ENCODE measurements around the gene STAT4.

Gene STAT4

DNA sequence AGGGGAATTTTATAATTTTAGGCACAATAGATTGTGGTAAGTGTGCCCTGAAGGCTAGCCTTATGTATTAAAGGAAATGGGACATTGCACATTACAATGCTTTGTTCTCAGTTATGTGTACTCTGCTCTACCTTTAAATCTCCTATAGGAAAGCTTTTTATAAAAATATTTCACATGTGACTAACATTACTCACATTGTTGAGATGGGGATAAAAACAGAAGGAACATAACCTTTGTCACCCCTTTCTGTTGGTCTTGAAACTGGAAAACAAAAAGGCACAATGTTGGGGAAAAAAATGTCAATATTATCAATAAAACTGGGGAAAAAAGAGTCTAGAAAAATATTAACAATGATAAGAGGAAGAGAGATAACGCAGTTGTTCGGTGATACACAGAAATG, 119.5 kb downstream of the STAT4 start:
- CTCF ChIA-PET: no interaction called here
- POLR2A ChIA-PET (ENCODE audit: low non-redundant PET): no interaction called here
- TF ChIP-seq, protein P1, sequence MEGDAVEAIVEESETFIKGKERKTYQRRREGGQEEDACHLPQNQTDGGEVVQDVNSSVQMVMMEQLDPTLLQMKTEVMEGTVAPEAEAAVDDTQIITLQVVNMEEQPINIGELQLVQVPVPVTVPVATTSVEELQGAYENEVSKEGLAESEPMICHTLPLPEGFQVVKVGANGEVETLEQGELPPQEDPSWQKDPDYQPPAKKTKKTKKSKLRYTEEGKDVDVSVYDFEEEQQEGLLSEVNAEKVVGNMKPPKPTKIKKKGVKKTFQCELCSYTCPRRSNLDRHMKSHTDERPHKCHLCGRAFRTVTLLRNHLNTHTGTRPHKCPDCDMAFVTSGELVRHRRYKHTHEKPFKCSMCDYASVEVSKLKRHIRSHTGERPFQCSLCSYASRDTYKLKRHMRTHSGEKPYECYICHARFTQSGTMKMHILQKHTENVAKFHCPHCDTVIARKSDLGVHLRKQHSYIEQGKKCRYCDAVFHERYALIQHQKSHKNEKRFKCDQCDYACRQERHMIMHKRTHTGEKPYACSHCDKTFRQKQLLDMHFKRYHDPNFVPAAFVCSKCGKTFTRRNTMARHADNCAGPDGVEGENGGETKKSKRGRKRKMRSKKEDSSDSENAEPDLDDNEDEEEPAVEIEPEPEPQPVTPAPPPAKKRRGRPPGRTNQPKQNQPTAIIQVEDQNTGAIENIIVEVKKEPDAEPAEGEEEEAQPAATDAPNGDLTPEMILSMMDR (conservative IDR thresholded peaks at IDR 0.05; ENCODE audit: low read depth): no peak
- no peak for DNase-seq (ENCODE audit: low spot score)
- H3K27ac ChIP-seq: no peak overlapping the region

DNA sequence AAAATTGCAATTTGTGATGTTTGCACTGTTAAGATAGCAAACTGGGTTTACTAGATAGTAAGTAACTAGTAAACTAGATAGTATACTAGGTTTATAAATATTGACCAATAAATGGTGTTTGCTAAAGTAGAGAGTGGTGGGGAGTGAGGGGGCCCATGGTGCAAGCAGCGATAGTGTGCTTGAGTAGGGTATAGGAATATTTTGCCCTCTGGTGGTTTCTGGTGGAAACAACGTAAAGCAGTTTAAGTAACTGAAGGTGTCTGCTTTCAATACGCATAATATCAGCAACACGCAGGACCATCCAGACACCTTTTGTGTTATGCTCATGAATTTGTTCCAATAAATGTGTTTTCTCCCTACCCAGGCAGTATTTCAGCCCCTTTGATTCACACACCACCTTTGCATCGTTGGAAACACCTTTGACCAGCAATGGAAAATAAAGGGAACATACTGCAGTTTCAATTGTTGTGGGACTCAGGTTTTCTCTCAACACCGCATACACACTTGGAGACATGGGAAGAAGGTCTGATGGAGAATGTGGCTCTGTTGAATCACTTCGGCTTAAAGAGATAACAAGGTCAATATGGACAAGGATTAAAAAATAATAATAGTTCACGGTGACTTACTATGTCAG, 120.2 kb downstream of the STAT4 start:
- POLR2A ChIA-PET (ENCODE audit: low non-redundant PET): no interaction called here
- TF ChIP-seq, protein P1 (conservative IDR thresholded peaks at IDR 0.05; ENCODE audit: low read depth): peak; percentile 69
- CTCF ChIA-PET: no interaction called here
- DNase-seq (ENCODE audit: low spot score): peak; percentile 51
- no peak overlapping the region for H3K27ac ChIP-seq

DNA sequence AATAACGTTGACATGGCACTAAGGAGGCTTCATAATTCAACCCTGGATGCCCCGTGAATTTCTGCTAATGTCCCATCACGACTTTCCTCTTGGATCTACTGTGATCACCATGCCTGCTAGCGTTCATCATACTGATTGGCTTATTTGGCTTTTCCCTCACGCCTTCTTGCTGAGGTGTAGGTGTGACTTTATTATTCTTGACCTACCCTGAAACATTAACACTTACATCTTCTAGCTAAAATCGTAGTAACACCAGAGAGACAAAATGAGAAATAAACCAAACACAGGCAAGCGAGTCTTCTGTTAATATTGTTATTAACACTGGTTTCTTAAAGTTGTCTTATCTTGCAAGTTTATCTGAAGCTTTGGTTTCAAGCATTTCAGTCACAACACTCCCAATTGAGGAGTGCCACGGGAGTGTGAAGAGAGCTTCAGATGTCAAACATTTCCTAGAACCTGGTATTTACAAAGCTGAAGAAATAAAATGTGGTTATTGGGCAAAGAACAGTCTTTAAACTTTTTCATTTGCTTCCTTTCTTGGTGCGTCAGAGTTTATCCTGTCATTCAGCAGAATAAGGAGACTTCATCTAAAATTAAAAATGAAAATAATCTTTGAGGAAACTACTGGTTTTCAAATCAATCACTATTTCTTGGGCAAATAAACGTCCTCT, 121.4 kb downstream of the STAT4 start:
- CTCF ChIA-PET: interaction anchor here (0.5 kb wide), 1 partner anchor 31 kb away, joined by 9 read pairs; no protein-coding TSS in a partner anchor
- POLR2A ChIA-PET (ENCODE audit: low non-redundant PET): no interaction called here
- DNase-seq (ENCODE audit: low spot score): no peak
- no peak overlapping the region for H3K27ac ChIP-seq
- TF ChIP-seq, protein P1 (conservative IDR thresholded peaks at IDR 0.05; ENCODE audit: low read depth): no peak

DNA sequence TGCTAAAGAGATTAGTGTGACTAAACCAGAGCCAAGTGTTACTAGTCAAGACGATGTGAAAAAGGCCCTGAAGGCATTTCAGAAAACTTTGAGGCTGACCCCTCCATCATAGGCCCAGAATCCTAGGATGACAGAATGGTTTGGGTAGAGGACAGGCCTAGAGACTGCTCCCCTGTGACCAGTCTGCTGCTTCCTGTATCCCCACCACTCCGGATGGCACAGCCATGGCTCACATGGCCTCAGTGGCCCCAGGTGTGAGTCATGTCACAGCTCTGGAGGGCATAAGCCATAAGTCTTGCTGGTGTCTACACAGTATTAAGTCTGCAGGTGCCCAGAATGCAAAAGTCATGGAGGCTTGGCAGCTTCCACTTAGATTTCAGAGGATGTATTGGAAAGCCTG, 124.4 kb downstream of the STAT4 start:
- H3K27ac ChIP-seq: no peak overlapping the region
- DNase-seq (ENCODE audit: low spot score): no peak
- TF ChIP-seq, protein P1 (conservative IDR thresholded peaks at IDR 0.05; ENCODE audit: low read depth): no peak
- CTCF ChIA-PET: no interaction called here
- POLR2A ChIA-PET (ENCODE audit: low non-redundant PET): no interaction called here

DNA sequence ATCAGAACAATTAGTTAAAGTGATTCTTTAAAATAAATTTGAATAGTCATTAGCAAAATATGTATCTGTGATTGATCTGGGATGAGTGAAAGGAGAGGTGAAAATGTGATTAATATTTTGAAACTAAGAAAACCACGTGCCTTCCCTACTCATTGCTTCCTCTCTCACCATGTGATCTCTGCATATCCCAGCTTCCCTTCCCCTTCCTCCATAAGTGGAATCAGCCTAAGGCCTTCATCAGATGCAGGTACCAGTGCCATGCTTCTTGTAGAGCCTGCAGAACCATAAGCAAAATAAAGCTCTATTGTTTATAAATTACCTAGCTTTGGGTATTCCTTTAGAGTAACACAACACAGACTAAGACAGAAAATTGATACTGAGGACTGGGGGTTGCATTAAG, 125.7 kb downstream of the STAT4 start:
- no peak overlapping the region for H3K27ac ChIP-seq
- DNase-seq (ENCODE audit: low spot score): no peak
- TF ChIP-seq, protein P1 (conservative IDR thresholded peaks at IDR 0.05; ENCODE audit: low read depth): no peak
- POLR2A ChIA-PET (ENCODE audit: low non-redundant PET): no interaction called here
- CTCF ChIA-PET: no interaction called here

DNA sequence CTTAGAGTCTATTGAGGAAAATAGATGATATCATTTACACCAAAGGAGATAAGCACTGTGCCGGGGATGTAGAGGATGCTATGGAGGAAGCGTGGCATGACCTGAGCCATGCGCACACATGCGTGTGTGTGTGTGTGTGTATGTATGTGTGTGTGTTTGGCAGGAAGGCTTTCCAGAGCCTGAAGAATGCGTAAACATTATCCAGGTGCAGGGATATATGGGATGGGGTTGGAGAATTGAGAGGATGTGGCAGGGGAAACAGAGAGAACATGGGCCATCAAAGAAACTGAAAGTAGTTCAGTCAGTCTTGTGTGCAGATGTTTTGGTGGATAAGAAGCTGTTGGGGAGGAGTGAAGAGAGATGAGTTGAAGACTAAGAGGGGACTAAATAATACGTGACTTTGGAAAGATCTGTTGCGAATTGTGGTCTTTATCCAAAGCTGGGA, 127.5 kb downstream of the STAT4 start:
- ChIA-PET CTCF (interaction anchor here (0.6 kb wide), 2 partner anchors 19 to 143 kb away, joined by 3 to 5 read pairs; no protein-coding TSS in a partner anchor), POLR2A (ENCODE audit: low non-redundant PET) (no interaction called here)
- TF ChIP-seq, protein P1 (conservative IDR thresholded peaks at IDR 0.05; ENCODE audit: low read depth): no peak
- no peak overlapping the region for H3K27ac ChIP-seq
- DNase-seq (ENCODE audit: low spot score): no peak
